ENCODE results near the gene EIF3K. TPM values are rescaled to one million over a fixed set of nuclear protein-coding genes. Genes with fewer than 3 reads are reported as not detected.

Gene EIF3K
- total RNA-seq, 1 donor, result 491 TPM

- no peak overlapping the region for H3K4me3 ChIP-seq (ENCODE audit: low read depth, low read length)
- TF ChIP-seq CTCF (IDR thresholded peaks at IDR 0.05; ENCODE audit: insufficient read depth, low read length), result no peak
- DNase-seq (ENCODE audit: low read depth), result no peak
Measured at GRCh38 chr19:38583985-38584305, 35.0 kb upstream of the EIF3K start.

GRCh38 chr19:38587562-38587961 lies 31.4 kb upstream of the EIF3K start:
- no peak for TF ChIP-seq CTCF (IDR thresholded peaks at IDR 0.05; ENCODE audit: insufficient read depth, low read length)
- no peak for DNase-seq (ENCODE audit: low read depth)

DNA sequence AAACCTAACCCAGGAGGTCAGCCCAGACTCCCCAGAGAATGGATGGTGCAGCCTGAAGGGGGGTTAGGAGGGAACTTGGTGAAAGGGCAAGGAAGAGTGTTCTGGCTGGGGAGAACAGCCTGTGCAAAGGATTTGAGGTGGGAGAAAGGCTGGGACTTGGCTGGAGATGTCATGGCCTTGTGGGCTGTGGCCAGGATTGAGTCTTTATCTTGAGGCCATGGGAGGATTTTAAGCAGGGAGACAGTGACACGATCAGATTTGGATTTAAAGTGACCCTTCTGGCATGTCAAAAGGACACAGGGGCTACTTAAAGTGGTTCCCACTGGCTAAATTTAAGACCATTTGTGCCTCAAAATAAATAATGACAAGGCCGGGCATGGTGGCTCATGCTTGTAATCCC lies 30.9 kb upstream of the EIF3K start:
- no peak overlapping the region for H3K4me3 ChIP-seq (ENCODE audit: low read depth, low read length)
- no peak for DNase-seq (ENCODE audit: low read depth)
- no peak for TF ChIP-seq CTCF (IDR thresholded peaks at IDR 0.05; ENCODE audit: insufficient read depth, low read length)

More at GRCh38 chr19:38587562-38587961, 31.4 kb upstream of the EIF3K start:
- no peak overlapping the region for H3K4me3 ChIP-seq (ENCODE audit: low read depth, low read length)

GRCh38 chr19:38592940-38593339 lies 26.0 kb upstream of the EIF3K start:
- no peak overlapping the region for H3K4me3 ChIP-seq (ENCODE audit: low read depth, low read length)
- DNase-seq (ENCODE audit: low read depth), result no peak
- peak; percentile 3 for TF ChIP-seq CTCF (IDR thresholded peaks at IDR 0.05; ENCODE audit: insufficient read depth, low read length)

DNA sequence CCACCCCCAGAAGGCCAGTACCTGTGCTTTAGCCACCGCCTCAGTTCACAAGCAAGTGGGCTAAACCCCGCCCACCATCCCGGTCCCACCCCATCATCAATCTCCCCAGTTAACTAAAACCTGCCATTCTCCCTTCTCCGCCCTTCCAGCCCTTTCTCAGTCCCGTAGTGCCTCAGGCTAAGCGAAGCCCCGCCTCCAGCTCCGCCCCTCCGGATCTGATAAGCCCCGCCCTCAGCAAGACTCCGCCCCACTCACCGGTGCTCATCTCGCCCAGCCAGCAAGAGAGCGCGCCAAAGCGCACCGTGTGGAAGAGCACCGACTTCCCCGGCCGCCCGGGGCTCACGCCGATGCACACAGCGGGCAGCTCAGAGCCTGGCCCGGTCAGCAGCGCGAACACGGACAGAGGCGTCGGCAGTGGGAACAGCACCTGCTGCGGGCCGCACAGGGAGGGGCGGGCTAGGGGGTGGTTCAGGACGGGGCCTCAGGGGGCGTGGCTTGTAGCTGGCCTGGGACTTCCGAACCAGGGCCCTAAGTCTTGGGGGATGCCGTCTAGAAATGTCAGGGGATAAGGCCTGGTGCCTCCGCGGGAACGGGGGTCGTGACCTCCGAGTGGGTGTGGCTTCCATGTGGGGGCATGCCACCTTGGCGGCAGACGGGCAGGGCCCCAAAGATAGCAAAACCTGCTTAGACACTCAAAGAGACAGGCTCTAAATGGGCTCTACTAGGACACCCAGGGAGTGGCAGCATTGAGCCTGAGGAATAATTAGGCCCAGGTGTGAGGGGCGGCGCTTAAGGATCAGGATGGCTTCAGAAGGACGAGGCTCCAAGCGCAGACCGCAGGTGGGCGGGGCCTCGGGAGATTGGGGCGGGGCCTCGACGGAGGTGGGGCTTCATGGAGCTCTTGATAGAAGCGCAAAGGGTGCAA lies 22.7 kb upstream of the EIF3K start:
- no peak for TF ChIP-seq CTCF (IDR thresholded peaks at IDR 0.05; ENCODE audit: insufficient read depth, low read length)
- no peak overlapping the region for H3K4me3 ChIP-seq (ENCODE audit: low read depth, low read length)
- DNase-seq (ENCODE audit: low read depth), result no peak

DNA sequence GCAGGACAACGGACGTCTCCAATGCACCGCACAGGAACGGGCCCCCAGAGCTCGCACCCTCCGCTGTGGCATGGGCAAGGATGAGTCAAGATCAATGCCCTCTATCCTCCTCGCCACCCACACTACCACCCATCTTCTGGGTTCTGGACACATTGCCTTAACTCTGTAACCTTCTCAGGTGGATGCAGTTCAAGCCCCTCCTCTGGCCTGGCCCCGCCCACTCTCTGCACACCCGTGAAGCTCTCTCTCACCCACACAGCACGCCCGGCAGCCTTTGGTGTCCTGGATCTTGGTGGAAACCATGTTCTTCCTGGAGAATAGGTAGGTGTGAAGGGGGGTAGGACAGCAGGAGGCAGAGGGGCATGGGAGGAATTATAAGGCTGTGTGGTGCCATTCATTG lies 21.9 kb upstream of the EIF3K start:
- TF ChIP-seq CTCF (IDR thresholded peaks at IDR 0.05; ENCODE audit: insufficient read depth, low read length), result no peak

More for the DNA sequence above, 21.9 kb upstream of the EIF3K start:
- H3K4me3 ChIP-seq (ENCODE audit: low read depth, low read length), result no peak overlapping the region
- DNase-seq (ENCODE audit: low read depth), result no peak
